Activated naive CD4-positive, alpha-beta T cell treated with anti-CD3 and anti-CD28 coated beads, Interleukin-2, amount 10 ng/mL, durations not matched to agents 5 hours and 36 hours (primary cell): ENCODE measurements around the gene NR0B2. TPM values are rescaled to one million over a fixed set of nuclear protein-coding genes. Genes with fewer than 3 reads are reported as not detected.

Source experiments
- total RNA-seq, 2 experiments: library from RNA; stranded (reverse); gene quantifications; one replicate each; pipeline ENCODE4 v1.2.3, GENCODE V29; 2021

The NR0B2 gene
- not detected for total RNA-seq

GRCh38 chr1:26913754-26914619, at the start of gene NR0B2:
Gene NR0B2 (minus strand): TSS chr1:26913975. CDS start chr1:26913940, 35 bp downstream.

GRCh38 chr1:26959722-26960624, 46.2 kb upstream of the NR0B2 start, which contains the start of gene KDF1:
Gene KDF1 (minus strand): TSS chr1:26960468. CDS start chr1:26952380, 8,088 bp downstream.

GRCh38 chr1:26921540-26922430, 8.0 kb upstream of the NR0B2 start, which contains the start of gene NUDC:
Gene NUDC (plus strand): TSS chr1:26921743. CDS start chr1:26921849, 106 bp downstream.

GRCh38 chr1:26900001-26900814, 13.6 kb downstream of the NR0B2 start, which contains the start of gene GPATCH3:
Gene GPATCH3 (minus strand): TSS chr1:26900467. CDS start chr1:26900442, 25 bp downstream.

GRCh38 chr1:26889551-26890466, 24.0 kb downstream of the NR0B2 start, which contains the start of gene GPN2:
Gene GPN2 (minus strand): TSS chr1:26890283. CDS start chr1:26890096, 187 bp downstream.

GRCh38 chr1:26862781-26863684, 50.7 kb downstream of the NR0B2 start, which contains the start of gene SFN:
Gene SFN (plus strand): TSS chr1:26863149. CDS start chr1:26863213, 64 bp downstream.

Other genes starting within 250 kb of the NR0B2 start
- 100 to 1,000 TPM; 113 to 122 TPM for gene ARID1A, start 218.0 kb downstream of the NR0B2 start, total RNA-seq
- 10 to 100 TPM; 24.4 TPM for gene PIGV, start 126.0 kb downstream of the NR0B2 start, total RNA-seq
- gene ZDHHC18, start 87.3 kb downstream of the NR0B2 start, total RNA-seq: 10 to 100 TPM; 53.5 to 55.1 TPM
- 1 to 10 TPM; 5.2 to 5.6 TPM for gene SFN, start 50.8 kb downstream of the NR0B2 start, total RNA-seq
- gene GPN2, start 23.7 kb downstream of the NR0B2 start, total RNA-seq: 10 to 100 TPM; 27.9 to 29.4 TPM
- gene GPATCH3, start 13.5 kb downstream of the NR0B2 start, total RNA-seq: 10 to 100 TPM; 14.7 to 16.0 TPM
- gene NUDC, start 7.8 kb upstream of the NR0B2 start, total RNA-seq: 10 to 100 TPM; 47.1 to 48.5 TPM
- under 1 TPM; 0.25 to 0.41 TPM for gene KDF1, start 46.5 kb upstream of the NR0B2 start, total RNA-seq
- under 1 TPM in 1 of 2 experiments, not detected in 1; 0.20 TPM for gene TRNP1, start 79.7 kb upstream of the NR0B2 start, total RNA-seq
- not detected for gene TENT5B, start 98.9 kb upstream of the NR0B2 start, total RNA-seq
- 10 to 100 TPM; 21.8 to 24.2 TPM for gene SLC9A1, start 241.2 kb upstream of the NR0B2 start, total RNA-seq